Measurements from ENCODE around the gene DPEP2.
"Not testable (repeated sequence)": the region's sequence is repeated elsewhere in the genome, so short reads cannot be mapped to it uniquely, and the experiment has no call there.

DPEP2 gene

GRCh38 chr16:68037841-68038597 is 38.7 kb upstream of the DPEP2 start:
- no peak for DNase-seq (ENCODE audit: low spot score)
- H3K36me3 ChIP-seq (ENCODE audit: low read depth) = peaks cover 49% of the 10 kb centered on the region
- no peaks in the 10 kb centered on the region for H3K9me3 ChIP-seq (ENCODE audit: severe bottlenecking)
- H3K4me1 ChIP-seq (ENCODE audit: insufficient read depth, poor library complexity, severe bottlenecking) = no peaks in the 10 kb centered on the region
- ATAC-seq (ENCODE audit: low read depth) = no peak
- H3K27ac ChIP-seq (ENCODE audit: poor library complexity, severe bottlenecking) = no peak overlapping the region
- H3K27me3 ChIP-seq (ENCODE audit: insufficient read depth, poor library complexity, severe bottlenecking) = no peaks in the 10 kb centered on the region
- no peak overlapping the region for H3K4me3 ChIP-seq (ENCODE audit: severe bottlenecking)
- TF ChIP-seq CTCF (IDR thresholded peaks at IDR 0.05; ENCODE audit: poor library complexity, severe bottlenecking) = no peak

GRCh38 chr16:68035227-68035626 is 35.9 kb upstream of the DPEP2 start:
- no peak for ATAC-seq (ENCODE audit: low read depth)
- H3K36me3 ChIP-seq (ENCODE audit: low read depth) = peaks cover 34% of the 10 kb centered on the region
- no peak for TF ChIP-seq CTCF (IDR thresholded peaks at IDR 0.05; ENCODE audit: poor library complexity, severe bottlenecking)
- no peak overlapping the region for H3K27ac ChIP-seq (ENCODE audit: poor library complexity, severe bottlenecking)
- H3K4me3 ChIP-seq (ENCODE audit: severe bottlenecking) = no peak overlapping the region
- no peaks in the 10 kb centered on the region for H3K27me3 ChIP-seq (ENCODE audit: insufficient read depth, poor library complexity, severe bottlenecking)
- H3K4me1 ChIP-seq (ENCODE audit: insufficient read depth, poor library complexity, severe bottlenecking) = peaks cover 8% of the 10 kb centered on the region
- DNase-seq (ENCODE audit: low spot score) = no peak
- no peaks in the 10 kb centered on the region for H3K9me3 ChIP-seq (ENCODE audit: severe bottlenecking)

- H3K4me3 ChIP-seq (ENCODE audit: severe bottlenecking) = no peak overlapping the region
- DNase-seq (ENCODE audit: low spot score) = no peak
- peaks cover 8% of the 10 kb centered on the region for H3K4me1 ChIP-seq (ENCODE audit: insufficient read depth, poor library complexity, severe bottlenecking)
- no peaks in the 10 kb centered on the region for H3K9me3 ChIP-seq (ENCODE audit: severe bottlenecking)
- H3K27ac ChIP-seq (ENCODE audit: poor library complexity, severe bottlenecking) = no peak overlapping the region
- no peaks in the 10 kb centered on the region for H3K27me3 ChIP-seq (ENCODE audit: insufficient read depth, poor library complexity, severe bottlenecking)
- H3K36me3 ChIP-seq (ENCODE audit: low read depth) = peaks cover 28% of the 10 kb centered on the region
- ATAC-seq (ENCODE audit: low read depth) = no peak
- no peak for TF ChIP-seq CTCF (IDR thresholded peaks at IDR 0.05; ENCODE audit: poor library complexity, severe bottlenecking)
Observed at GRCh38 chr16:68033101-68033500, 33.8 kb upstream of the DPEP2 start.

- peaks cover 30% of the 10 kb centered on the region for H3K36me3 ChIP-seq (ENCODE audit: low read depth)
- no peaks in the 10 kb centered on the region for H3K27me3 ChIP-seq (ENCODE audit: insufficient read depth, poor library complexity, severe bottlenecking)
- ATAC-seq (ENCODE audit: low read depth) = peak; percentile 79
- H3K27ac ChIP-seq (ENCODE audit: poor library complexity, severe bottlenecking) = peak overlapping the region; percentile 24
- H3K4me1 ChIP-seq (ENCODE audit: insufficient read depth, poor library complexity, severe bottlenecking) = peaks cover 8% of the 10 kb centered on the region
- no peak for TF ChIP-seq CTCF (IDR thresholded peaks at IDR 0.05; ENCODE audit: poor library complexity, severe bottlenecking)
- H3K4me3 ChIP-seq (ENCODE audit: severe bottlenecking) = no peak overlapping the region
- DNase-seq (ENCODE audit: low spot score) = no peak
- H3K9me3 ChIP-seq (ENCODE audit: severe bottlenecking) = no peaks in the 10 kb centered on the region
Observed at GRCh38 chr16:68031951-68032350, 32.7 kb upstream of the DPEP2 start.

- not testable (repeated sequence) for ATAC-seq (ENCODE audit: low read depth); DNase-seq (ENCODE audit: low spot score); H3K4me3 ChIP-seq (ENCODE audit: severe bottlenecking); H3K27ac ChIP-seq (ENCODE audit: poor library complexity, severe bottlenecking); H3K9me3 ChIP-seq (ENCODE audit: severe bottlenecking); H3K4me1 ChIP-seq (ENCODE audit: insufficient read depth, poor library complexity, severe bottlenecking); H3K27me3 ChIP-seq (ENCODE audit: insufficient read depth, poor library complexity, severe bottlenecking)
- peaks cover 47% of the 10 kb centered on the region for H3K36me3 ChIP-seq (ENCODE audit: low read depth)
Observed at GRCh38 chr16:68030108-68030507, 30.8 kb upstream of the DPEP2 start.
